ENCODE data around the gene TRIM31.

Gene TRIM31

GRCh38 chr6:30074331-30075093 lies 38.4 kb downstream of the TRIM31 start:
- peak; percentile 25 for DNase-seq

GRCh38 chr6:30073489-30074235 lies 39.2 kb downstream of the TRIM31 start:
- no peak for DNase-seq

DNA sequence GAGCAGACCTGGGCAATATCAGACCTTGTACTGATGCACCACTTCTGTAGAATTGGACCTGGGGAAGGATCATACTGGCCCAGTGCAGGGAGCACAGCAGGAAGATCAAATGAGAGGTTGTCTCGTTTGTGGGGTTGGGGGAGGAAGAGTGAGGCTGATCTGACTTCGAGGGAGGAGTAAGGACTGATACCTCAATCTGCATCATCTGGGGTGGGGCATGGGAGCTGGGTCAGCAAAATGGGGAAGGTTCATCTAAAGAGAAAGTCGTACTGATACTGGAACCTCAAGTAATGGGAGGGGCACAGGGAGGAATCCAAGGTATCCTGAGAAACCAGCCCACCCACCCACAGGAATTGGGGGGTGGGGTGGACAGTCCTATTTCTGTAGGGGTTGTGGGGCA lies 41.0 kb downstream of the TRIM31 start:
- no peak for DNase-seq

GRCh38 chr6:30071081-30071818 lies 41.6 kb downstream of the TRIM31 start:
- no peak for DNase-seq

DNA sequence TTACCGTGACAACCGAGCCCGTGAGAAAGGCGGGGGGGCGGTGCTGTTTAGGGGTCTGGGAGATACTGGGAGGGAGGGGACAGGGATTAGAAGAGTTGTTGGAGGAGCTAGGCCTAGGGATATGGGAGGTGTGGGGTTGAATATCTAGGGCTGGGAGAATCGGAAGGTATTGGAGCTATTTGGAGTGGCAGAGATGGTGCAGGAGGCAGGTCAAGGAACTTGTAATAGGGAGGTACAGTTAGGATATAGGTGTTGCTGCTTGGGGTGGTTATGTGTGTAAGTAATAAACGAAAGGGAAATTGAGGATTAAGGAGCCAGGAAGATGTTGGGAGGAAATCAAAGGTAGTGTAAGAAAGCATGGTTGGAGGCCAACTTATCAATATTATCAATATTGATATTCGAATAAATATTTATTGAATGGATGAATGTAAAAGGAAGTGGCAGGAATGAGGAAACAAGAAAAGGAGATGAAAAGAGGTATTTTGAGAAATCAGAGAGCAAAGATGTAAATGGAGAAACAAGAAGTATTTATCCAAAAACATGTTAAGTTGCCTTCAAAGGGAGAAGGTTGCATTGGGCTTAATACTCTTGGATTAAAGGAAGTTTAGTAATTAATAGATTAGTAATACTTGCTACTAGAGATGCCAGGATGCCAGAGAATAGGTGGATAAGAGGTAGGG lies 45.3 kb downstream of the TRIM31 start:
- no peak for DNase-seq

- DNase-seq, result peak; percentile 99
Measured at GRCh38 chr6:30066577-30067459, 46.1 kb downstream of the TRIM31 start, which contains the start of gene PPP1R11. TSS of gene PPP1R11 (plus strand) at chr6:30067198. CDS start at chr6:30067411, 213 bp downstream.

- no peak for DNase-seq
Measured at GRCh38 chr6:30066082-30066481, 46.8 kb downstream of the TRIM31 start.

- no peak for DNase-seq
Measured at GRCh38 chr6:30063315-30063714, 49.6 kb downstream of the TRIM31 start.

DNA sequence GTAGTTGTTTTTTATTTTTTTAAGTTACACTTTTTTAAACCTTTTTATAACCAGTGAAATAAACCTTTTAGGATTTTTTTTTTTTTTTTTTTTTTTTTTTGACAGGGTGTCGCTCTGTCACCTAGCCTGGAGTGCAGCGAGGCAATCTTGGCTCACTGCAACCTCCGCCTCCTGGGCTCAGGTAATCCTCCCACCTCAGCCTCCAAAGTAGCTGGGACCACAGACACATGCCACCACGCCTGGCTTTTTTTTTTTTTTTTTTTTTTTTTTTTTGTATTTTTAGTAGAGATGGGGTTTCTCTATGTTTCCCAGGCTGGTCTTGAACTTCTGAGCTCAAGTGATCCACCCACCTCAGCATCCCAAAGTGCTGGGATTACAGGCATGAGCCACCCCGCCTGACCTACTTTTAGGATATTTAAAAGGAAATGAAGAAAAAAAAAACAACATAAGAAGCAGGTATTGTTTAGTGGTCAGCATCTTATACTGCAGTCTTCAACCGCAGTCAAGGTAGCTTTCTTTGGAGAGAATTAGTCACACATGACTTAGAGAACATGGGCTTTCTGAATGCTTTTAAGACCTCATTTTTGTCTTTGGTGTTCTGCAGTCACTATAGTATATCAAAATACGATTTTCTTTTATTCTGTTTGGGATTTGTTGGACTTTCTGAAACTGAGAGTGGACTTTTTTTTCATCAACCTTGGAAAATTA lies 50.3 kb downstream of the TRIM31 start:
- no peak for DNase-seq

DNA sequence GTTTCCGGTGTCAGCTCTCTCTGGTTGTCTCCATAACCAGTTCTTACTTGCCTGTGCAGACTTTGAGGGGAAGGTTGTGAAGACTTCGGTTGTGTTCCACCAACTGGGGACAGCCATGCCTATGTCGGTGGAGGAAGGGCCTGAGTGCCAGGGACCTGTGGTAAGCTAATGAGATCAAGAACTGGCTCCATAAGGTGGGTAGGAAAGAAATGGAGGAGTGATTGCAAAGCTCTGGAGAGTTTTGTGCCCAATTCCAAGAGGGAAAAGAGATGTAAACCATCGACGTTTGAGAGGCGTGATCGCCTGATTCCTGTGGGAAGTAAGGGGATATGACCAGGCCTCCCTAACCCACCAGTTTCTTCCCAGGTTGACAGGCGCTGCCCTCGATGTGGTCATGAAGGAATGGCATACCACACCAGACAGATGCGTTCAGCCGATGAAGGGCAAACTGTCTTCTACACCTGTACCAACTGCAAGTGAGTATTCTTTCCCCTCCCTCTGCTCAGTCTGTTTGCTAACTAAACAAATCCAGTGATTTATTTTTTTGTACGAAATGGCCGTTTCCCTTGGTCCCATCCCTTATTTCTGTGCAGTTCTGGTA lies 50.9 kb downstream of the TRIM31 start:
- DNase-seq, result no peak

GRCh38 chr6:30061092-30061857 lies 51.6 kb downstream of the TRIM31 start, which contains the start of gene POLR1H:
TSS of gene POLR1H (plus strand) at chr6:30061265. CDS start at chr6:30061525, 260 bp downstream.
- DNase-seq, result peak; percentile 95

DNA sequence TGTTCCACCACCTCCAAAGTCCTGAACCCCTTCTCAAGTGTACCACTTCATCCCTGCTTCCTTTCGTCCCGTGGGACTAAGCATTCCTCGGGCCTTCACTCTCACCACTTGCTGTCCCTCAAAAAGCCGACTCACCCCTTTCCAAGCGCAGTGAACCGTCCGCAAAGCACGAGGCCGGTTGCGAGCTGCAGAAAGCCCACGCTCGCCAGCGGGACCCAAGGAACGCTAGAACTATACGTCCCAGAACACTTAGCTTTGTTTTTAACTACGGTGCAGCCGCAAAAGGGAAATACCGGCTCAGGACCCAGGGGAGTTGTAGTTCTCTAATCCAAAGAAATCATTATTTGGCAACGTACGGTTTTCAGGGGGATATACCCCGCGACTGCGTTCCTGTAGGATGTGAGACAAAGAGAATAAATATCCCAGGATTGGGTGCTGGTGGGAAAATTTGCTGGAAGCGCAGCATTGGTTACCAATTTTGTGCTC lies 52.2 kb downstream of the TRIM31 start:
- peak; percentile 49 for DNase-seq

DNA sequence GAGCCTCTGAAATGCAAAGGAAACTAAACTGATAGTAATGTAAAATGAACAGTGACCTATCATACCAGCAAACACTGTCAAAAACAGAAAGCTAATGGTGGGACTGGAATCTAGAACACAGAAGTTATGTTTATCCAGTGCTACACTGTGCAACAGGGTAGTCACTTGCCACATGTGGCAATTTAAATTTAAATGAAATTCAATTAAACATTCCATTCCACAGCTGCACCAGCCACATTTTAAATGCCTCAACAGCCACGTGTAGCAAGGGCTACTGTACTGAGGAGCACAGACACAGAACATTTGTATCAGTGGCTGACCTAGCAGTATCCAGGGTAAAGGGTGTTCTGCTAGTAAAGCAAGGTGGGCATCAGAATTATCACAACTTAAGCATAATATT lies 57.4 kb downstream of the TRIM31 start:
- no peak for DNase-seq

- DNase-seq, result no peak
Measured at GRCh38 chr6:30053682-30054081, 59.2 kb downstream of the TRIM31 start.

Data from right hindlimb (tissue), 1 donor.